ENCODE measurements around the gene HIF1AN.

HIF1AN gene

GRCh38 chr10:100561005-100561404 lies 25.3 kb downstream of the HIF1AN start:
- no peak for DNase-seq (ENCODE audit: insufficient read length, low spot score)
- TF ChIP-seq, protein P1, sequence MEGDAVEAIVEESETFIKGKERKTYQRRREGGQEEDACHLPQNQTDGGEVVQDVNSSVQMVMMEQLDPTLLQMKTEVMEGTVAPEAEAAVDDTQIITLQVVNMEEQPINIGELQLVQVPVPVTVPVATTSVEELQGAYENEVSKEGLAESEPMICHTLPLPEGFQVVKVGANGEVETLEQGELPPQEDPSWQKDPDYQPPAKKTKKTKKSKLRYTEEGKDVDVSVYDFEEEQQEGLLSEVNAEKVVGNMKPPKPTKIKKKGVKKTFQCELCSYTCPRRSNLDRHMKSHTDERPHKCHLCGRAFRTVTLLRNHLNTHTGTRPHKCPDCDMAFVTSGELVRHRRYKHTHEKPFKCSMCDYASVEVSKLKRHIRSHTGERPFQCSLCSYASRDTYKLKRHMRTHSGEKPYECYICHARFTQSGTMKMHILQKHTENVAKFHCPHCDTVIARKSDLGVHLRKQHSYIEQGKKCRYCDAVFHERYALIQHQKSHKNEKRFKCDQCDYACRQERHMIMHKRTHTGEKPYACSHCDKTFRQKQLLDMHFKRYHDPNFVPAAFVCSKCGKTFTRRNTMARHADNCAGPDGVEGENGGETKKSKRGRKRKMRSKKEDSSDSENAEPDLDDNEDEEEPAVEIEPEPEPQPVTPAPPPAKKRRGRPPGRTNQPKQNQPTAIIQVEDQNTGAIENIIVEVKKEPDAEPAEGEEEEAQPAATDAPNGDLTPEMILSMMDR (IDR thresholded peaks at IDR 0.05; ENCODE audit: insufficient read depth, missing control alignments) = no peak
- no peak for FAIRE-seq

DNA sequence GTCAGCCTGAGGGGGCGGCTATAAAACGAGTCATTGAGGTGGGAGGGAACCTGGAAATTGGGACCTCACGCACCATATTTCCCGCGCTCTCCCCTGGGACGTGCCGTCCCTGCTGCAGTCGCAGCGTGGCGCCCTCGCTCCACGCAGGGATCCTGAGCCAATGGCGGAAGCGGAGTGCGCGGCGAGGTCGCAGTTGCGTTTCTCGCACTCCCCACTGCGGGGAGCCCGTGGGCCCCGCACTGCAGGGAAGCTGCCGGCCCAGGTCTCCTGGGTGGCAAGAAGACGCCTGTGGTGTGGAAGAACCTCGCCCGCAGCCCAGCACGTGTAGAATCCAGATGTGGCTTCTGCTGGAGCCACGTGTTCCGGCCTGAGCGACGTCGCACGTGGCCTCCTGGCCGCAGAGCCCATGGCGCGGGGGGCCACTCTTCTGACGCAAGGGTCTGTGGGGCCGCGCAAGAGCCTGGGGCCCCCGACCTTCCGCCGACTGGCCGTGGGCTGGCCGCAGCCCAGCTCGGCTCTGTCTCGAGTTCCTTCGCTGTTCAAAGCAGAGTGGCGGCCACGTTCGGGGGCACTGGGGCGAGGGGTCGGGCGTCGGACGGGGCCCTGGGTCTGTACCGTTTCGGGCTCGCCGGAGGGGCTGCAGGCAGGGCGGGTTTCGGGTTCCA lies 26.4 kb downstream of the HIF1AN start:
- TF ChIP-seq, protein P1 (IDR thresholded peaks at IDR 0.05; ENCODE audit: insufficient read depth, missing control alignments) = peak; percentile 98
- no peak for FAIRE-seq

DNA sequence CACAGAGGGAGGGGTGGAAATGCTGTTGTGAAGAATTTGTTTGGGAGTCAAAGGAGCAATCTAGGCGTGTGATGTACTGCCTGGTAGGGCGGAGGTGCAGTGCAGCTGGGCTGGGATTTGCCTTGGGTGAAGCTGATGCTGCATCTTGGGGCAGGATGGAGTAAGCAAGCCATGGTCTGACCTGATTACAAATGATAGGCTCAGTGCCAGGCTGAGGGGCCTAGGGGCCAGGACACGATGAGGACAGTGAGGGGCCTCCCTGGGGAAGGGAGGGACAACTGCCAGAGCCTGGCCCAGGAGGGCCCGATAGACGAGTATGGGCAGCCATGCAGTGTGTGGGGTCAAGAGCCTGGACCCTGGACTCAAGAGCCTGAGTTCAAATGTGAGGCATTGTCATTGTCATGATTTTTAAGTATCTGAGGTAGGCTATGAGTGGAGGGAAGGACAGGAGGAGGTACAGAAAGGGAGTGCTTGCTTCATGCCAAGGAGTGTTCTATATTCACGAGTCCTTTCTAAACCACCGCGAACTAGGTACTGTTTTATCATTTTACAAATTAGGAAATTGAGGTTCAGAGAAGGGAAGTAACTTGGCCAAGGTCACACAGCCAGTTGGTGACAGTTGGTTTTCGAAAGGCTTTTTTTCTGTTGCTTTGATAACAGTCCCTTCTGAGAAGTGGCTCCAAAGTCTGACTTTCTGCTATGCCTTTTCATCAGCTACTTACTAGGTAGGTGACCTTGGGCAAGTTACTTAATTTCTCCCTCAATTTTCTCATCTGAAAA lies 29.7 kb downstream of the HIF1AN start:
- TF ChIP-seq, protein P1 (IDR thresholded peaks at IDR 0.05; ENCODE audit: insufficient read depth, missing control alignments) = no peak
- FAIRE-seq (no peak), DNase-seq (ENCODE audit: insufficient read length, low spot score) (no peak)

More for the DNA sequence above, 26.4 kb downstream of the HIF1AN start:
- DNase-seq (ENCODE audit: insufficient read length, low spot score) = peak; percentile 92

GRCh38 chr10:100566561-100566960 lies 30.8 kb downstream of the HIF1AN start:
- no peak for DNase-seq (ENCODE audit: insufficient read length, low spot score)

GRCh38 chr10:100567249-100567648 lies 31.5 kb downstream of the HIF1AN start:
- no peak for DNase-seq (ENCODE audit: insufficient read length, low spot score)
- no peak for FAIRE-seq
- TF ChIP-seq, protein P1 (IDR thresholded peaks at IDR 0.05; ENCODE audit: insufficient read depth, missing control alignments) = no peak

More at GRCh38 chr10:100566561-100566960, 30.8 kb downstream of the HIF1AN start:
- TF ChIP-seq, protein P1 (IDR thresholded peaks at IDR 0.05; ENCODE audit: insufficient read depth, missing control alignments) = no peak
- FAIRE-seq = no peak

- FAIRE-seq (no peak), DNase-seq (ENCODE audit: insufficient read length, low spot score) (no peak)
- TF ChIP-seq, protein P1 (IDR thresholded peaks at IDR 0.05; ENCODE audit: insufficient read depth, missing control alignments) = no peak
Observed at GRCh38 chr10:100567826-100568225, 32.1 kb downstream of the HIF1AN start.

DNA sequence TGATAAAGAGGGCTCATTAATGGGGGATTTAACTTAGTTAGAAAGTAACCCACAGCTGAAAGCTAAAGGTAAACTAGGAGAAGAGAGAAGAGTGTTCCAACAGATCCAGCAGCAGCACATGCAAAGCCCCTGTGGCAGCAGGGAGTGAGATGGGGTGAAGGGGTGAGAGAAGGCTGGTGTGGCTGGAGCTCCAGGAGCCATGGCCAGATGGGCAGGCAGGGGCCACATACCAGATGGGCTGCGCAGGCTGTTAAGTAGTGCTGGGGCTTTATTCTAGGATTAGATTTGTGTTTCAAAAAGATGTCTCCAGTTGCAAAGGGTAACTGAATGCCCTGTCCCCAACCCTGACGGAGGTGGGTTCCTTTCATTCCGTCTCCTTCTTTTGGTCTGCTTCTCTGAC lies 33.2 kb downstream of the HIF1AN start:
- no peak for FAIRE-seq
- no peak for DNase-seq (ENCODE audit: insufficient read length, low spot score)
- TF ChIP-seq, protein P1 (IDR thresholded peaks at IDR 0.05; ENCODE audit: insufficient read depth, missing control alignments) = no peak

Measured in D721Med (cell line).